ENCODE data around the gene PCDH9.
"Not testable (repeated sequence)": the region's sequence is repeated elsewhere in the genome, so short reads cannot be mapped to it uniquely, and the experiment has no call there.

PCDH9 gene

GRCh38 chr13:66322936-66323335, 907.2 kb downstream of the PCDH9 start:
- H3K4me3 ChIP-seq (ENCODE audit: low read depth, low read length), result no peak overlapping the region

- no peak overlapping the region for H3K4me3 ChIP-seq (ENCODE audit: low read depth, low read length)
Observed at GRCh38 chr13:66322193-66322740, 907.9 kb downstream of the PCDH9 start.

DNA sequence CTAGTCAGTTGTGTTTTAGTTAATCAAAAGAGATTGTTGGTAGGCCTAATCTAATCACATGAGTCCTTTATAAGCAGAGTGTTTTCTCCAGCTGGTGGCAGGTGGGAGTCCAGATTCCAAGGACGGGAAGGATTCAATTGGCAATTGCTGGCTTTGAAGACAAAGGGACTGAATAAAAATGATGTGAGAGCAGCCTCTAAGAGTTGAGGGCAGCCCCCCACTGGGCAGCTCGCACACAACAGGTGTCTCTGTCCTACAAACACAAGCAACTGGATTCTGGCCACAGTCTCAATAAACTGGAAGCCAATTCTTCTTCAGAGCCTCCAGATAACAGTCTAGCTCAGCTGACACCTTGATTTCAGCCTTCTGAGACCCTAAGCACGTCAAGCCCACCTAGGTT, 915.2 kb downstream of the PCDH9 start:
- no peak overlapping the region for H3K4me3 ChIP-seq (ENCODE audit: low read depth, low read length)

GRCh38 chr13:66313413-66313812, 916.7 kb downstream of the PCDH9 start:
- H3K4me3 ChIP-seq (ENCODE audit: low read depth, low read length), result no peak overlapping the region

DNA sequence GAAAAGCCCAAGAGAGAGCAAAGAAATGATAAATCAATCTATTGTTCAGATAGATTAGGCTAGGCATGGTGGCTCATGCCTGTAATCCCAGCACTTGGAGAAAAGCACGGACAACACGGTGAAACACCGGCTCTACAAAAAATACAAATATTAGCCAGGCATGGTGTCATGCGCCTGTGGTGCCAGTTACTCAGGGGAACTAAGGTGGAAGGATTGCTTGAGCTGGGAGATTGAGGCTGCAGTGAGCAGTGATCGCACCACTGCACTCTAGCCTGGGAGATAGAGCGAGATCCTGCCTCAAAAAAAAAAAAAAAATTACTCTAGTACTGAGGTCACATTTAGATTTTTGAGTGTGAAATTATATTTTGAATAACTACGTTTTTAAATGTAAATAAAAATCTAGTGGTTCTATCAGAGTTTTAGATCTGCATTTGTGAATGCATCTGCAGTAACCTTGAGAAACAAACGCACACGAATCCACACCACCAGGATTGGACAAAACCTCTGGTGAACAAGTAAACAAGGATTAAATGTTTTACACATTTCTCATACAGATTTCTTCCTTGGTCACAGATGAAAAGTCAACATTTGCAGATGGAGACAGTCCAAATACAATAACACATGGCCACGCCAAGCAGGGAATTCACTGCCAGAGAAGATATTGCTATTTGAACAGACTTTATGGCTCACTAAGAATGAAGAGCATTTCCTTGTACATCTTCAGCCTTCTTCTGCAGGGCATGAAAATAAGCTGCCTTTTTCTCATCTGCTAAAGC, 917.6 kb downstream of the PCDH9 start:
- H3K4me3 ChIP-seq (ENCODE audit: low read depth, low read length), result no peak overlapping the region

- H3K4me3 ChIP-seq (ENCODE audit: low read depth, low read length), result no peak overlapping the region
Observed at GRCh38 chr13:66305961-66306617, 924.0 kb downstream of the PCDH9 start.

- H3K4me3 ChIP-seq (ENCODE audit: low read depth, low read length), result no peak overlapping the region
Observed at GRCh38 chr13:66301482-66301881, 928.7 kb downstream of the PCDH9 start.

GRCh38 chr13:66301006-66301405, 929.1 kb downstream of the PCDH9 start:
- no peak overlapping the region for H3K4me3 ChIP-seq (ENCODE audit: low read depth, low read length)

- H3K4me3 ChIP-seq (ENCODE audit: low read depth, low read length), result no peak overlapping the region
Observed at GRCh38 chr13:66296875-66297274, 933.3 kb downstream of the PCDH9 start.

DNA sequence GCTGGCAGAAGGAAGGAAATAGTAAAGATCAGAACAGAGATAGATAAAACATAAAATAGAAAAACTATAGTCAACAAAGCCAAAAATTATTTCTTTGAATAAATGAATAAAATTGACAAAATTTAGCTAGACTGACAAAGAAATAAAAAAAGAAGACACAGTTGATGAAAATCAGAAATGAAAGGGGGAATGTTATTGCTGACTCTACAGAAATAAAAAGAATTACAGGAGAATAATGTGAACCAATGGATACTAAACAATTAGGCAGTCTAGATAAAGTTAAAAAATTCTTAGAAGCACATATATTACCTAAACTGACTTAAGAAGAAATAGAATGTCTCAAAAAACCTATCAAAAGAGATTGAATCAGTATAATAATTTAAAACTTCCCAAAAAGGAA, 933.8 kb downstream of the PCDH9 start:
- no peak overlapping the region for H3K4me3 ChIP-seq (ENCODE audit: low read depth, low read length)

DNA sequence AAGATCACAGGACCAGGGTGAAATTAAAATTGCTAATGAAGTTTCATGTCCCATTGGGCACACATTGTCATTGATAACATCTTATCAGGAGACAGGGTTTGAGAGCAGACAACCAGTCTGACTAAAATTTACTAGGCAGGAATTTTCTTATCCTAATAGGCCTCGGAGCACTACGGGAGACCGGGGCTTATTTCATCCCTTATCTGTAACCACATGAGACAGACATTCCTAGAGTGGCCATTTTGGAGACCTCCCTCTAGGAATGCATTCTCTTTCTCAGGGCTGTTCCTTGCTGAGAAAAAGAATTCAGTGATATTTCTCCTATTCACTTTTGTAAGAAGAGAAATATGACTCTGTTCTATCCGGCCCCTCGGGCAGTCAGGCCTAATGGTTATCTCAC, 943.3 kb downstream of the PCDH9 start:
- not testable (repeated sequence) for H3K4me3 ChIP-seq (ENCODE audit: low read depth, low read length)

DNA sequence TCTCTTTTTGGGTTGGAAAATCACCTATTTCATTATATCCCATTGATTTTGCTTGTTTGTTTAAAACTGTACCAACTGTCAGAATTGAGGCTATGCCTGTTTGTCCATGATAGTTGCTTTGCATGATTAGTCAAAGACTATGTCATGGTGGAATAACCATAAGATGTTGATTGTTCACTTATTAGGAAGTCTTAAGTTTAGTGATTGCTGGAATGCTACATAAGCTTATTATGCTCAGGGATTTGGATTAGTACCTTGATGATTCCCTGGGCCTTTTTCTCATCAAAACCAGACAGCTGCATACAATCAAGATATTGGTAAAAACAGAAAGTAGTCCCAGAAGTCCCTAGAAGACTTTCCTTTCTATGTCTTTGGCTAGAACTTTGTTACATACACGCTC, 954.7 kb downstream of the PCDH9 start:
- H3K4me3 ChIP-seq (ENCODE audit: low read depth, low read length), result no peak overlapping the region

- no peak overlapping the region for H3K4me3 ChIP-seq (ENCODE audit: low read depth, low read length)
Observed at GRCh38 chr13:66273011-66273410, 957.1 kb downstream of the PCDH9 start.

GRCh38 chr13:66266761-66267160, 963.4 kb downstream of the PCDH9 start:
- H3K4me3 ChIP-seq (ENCODE audit: low read depth, low read length), result no peak overlapping the region

DNA sequence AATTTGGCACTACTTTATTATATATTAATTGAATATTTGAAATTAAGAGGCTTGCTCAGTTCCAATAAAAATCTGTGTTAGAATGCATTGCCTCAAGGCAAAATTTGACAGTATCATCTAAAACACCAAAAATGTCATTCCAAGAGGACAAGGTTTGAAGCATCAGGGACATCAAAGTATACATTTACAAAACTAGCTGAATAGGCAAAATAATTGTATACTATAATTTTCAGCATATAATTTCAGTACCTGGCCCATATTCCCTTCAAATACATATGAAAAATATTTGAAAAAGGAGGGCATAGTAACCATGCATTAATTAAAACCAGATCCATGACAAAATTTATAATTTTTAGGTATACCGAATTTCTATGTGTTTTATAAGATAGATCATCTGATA, 963.8 kb downstream of the PCDH9 start:
- H3K4me3 ChIP-seq (ENCODE audit: low read depth, low read length), result no peak overlapping the region

GRCh38 chr13:66265371-66265770, 964.8 kb downstream of the PCDH9 start:
- H3K4me3 ChIP-seq (ENCODE audit: low read depth, low read length), result no peak overlapping the region

DNA sequence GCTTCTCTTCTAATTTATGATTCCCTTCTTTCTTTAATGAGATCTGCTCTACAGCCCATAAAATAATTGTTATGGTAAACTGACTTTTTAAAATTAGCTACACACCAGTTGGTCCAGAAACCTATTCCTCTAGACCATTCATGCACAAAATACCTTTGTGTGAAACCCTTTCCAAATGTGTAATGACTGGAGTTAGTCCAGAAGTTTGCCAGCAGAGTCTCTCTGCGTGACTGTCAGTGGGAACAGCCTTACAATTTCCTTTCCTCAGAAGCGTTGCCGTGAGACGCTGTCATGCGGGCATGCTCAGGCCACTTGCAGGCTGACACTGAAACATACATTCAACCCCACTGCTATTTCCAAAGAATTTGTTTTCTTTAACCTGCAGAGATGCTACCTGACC, 965.2 kb downstream of the PCDH9 start:
- no peak overlapping the region for H3K4me3 ChIP-seq (ENCODE audit: low read depth, low read length)

- no peak overlapping the region for H3K4me3 ChIP-seq (ENCODE audit: low read depth, low read length)
Observed at GRCh38 chr13:66262330-66262729, 967.8 kb downstream of the PCDH9 start.

GRCh38 chr13:66259426-66259825, 970.7 kb downstream of the PCDH9 start:
- not testable (repeated sequence) for H3K4me3 ChIP-seq (ENCODE audit: low read depth, low read length)

Measured in iPS-11a (cell line).